Posterior vena cava (tissue), 2 donors: Measurements from ENCODE around the gene MUC4. TPM values are rescaled to one million over a fixed set of nuclear protein-coding genes. Genes with fewer than 3 reads are reported as not detected.
"Not testable (repeated sequence)": the region's sequence is repeated elsewhere in the genome, so short reads cannot be mapped to it uniquely, and the experiment has no call there.

ENCODE experiments used
- DNase-seq: peaks from one replicate; pipeline ENCODE4 v3.0.0-alpha.2; 2020; ENCODE audit warnings: low spot score
- intact Hi-C, 2 donors: fragments of 100-400 bp; cut with DNase I; formaldehyde crosslinking; loops; one replicate each; pipeline versions ENCODE4 v1.14.1 to v1.14.2; 2022 to 2023
- total RNA-seq, 2 donors: library from RNA; stranded (reverse); fragmentation: NEBNext Ultra II Directional; extraction: Animal tissue kit (Norgen Biotek cat#: 25700); gene quantifications; one replicate each; pipeline ENCODE4 v1.2.1, GENCODE V29; 2021
- donor health status: DM: yes; HTN: yes; CAD: no.
- donor health status: DM: yes; HTN: yes; CAD: no.

Gene MUC4
- total RNA-seq, 2 donors from 2014 or later = not detected

DNA sequence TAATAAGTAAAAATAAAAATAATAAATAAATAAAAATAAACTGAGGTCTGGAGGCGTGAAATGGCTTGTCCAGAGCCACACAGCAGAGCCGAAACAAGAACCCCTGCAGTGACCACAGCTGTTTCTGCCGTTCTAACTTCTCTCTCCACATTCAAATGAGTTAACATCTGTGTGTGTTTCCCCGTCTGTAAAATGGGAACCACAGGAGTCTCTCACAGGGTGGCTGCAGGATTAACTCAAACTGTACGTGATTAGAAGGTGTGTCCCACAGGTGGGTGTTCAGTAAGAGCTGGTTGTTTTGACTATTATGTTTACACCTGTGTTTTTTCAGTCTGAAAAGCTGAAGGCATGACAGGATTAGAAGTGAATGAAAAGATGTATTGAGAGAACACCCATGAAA is 27.0 kb upstream of the MUC4 start:
- intact Hi-C loops = no loop called here
- DNase-seq = no peak

DNA sequence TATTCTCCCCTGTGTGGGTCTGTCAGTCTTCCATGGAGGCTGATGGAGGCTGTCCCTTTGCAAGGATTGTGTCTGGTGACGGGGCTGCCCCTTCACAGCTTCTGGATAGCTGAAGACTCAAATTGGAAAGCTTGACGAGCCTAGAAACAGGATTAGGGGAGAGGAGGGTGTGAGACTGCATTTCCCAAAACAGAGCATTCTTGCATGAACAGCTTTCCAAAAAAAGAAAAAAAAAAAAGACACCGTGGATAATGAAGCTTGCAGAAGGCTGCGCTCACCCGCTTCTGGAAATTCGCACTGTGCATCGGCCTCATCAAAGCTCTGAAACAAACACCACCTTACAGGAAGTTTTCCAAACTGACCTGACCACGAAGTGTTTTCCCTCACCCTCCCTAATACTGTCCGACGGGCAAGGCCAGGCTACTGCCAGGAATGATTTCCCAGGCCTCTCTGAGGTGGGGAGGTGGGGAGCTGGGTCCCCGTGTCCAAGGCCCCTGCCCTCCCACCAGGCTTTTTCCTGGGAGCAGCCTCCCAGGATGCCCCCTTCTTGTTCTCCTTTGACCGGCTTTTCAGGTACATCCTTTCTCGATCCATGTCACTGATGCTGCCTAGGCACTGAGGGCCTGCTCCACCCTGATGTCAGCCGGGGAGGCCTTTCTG is 24.9 kb upstream of the MUC4 start:
- intact Hi-C loops = no loop called here
- no peak for DNase-seq

- DNase-seq = no peak
- intact Hi-C loops = no loop called here
Measured at GRCh38 chr3:195835791-195836190, 24.1 kb upstream of the MUC4 start.

DNA sequence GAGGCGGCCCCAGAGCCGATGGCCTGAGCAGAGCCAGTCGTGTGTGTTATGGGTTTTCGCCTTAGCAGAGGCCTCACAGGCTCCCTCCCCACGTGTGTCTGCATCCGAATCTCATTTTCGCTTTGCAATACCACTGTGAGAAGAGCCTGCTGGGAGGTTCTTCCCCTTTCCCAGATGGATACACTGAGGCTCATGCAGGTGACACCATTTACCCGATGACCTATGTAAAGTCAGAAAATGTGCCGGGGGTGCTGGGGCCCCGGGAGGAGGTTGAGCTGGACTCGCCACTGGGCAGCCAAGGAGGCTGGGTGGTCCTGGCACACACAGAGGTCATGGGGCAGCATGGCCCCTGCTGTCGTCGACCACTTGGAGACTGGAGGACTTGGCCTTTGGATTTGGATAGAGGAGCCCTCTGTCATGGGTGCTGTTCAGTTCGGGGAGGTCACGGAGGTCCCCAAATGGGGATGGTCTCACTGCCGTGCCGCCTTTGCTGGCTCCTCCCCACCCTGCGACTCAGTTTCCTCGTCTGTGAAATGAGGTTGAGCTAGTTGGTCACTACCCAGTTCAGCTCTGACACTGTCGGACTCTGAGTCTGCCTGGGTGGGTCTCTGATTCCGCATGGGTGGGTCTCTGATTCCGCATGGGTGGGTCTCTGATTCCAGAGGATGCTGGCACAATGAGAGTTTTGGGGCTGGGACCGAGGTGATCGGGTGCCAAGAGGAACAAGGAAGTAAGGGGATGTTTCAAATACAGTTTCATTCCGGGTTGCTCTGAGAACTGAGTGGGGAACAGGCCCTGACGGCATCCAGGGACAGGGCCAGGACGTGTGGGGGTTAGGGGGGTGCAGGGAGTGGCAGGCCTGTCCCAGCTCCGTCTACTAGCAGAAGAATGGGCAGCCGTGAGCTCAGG is 23.2 kb upstream of the MUC4 start:
- no peak for DNase-seq
- intact Hi-C loops = no loop called here

DNA sequence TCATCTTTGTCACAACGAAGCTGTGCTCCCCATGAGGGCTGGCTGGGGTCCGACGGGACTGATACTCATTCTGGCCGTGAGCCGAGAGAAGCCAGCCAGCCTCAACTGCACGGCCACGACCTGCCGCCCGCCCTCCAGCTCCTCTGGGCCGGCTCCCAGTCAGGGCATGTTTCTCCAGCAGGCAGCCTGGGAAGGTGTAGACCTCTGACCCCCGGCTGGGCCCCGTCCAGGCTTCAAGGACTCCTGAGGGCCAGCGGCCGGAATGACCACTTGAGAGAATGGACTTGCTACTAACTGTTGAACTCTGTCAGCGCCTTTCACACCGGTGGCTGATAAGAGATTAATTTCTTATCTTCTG is 18.1 kb upstream of the MUC4 start:
- intact Hi-C loops = no loop called here
- DNase-seq = no peak

DNA sequence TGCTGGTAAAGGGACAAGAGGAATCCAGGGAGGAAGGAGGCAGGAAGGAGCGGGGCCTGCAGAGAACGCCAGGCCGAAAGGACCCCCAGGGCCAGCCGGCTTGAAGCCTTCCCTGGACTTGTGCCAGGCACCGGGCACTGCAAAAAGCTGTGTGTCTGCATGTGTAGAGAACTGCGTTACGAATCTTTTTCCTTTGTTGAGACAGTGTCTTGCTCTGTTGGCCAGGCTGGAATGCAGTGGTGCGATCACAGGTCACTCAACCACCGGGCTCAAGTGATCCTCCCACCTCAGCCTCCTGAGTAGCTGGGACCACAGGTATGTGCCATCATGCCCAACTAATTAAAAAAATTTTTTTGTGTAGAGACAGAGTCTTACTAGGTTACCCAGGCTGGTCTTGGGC is 17.0 kb upstream of the MUC4 start:
- no peak for DNase-seq
- intact Hi-C loops = no loop called here

GRCh38 chr3:195825857-195826804 is 14.4 kb upstream of the MUC4 start:
- intact Hi-C loops = no loop called here
- no peak for DNase-seq

GRCh38 chr3:195825191-195825588 is 13.5 kb upstream of the MUC4 start:
- intact Hi-C loops = no loop called here
- DNase-seq = no peak

DNA sequence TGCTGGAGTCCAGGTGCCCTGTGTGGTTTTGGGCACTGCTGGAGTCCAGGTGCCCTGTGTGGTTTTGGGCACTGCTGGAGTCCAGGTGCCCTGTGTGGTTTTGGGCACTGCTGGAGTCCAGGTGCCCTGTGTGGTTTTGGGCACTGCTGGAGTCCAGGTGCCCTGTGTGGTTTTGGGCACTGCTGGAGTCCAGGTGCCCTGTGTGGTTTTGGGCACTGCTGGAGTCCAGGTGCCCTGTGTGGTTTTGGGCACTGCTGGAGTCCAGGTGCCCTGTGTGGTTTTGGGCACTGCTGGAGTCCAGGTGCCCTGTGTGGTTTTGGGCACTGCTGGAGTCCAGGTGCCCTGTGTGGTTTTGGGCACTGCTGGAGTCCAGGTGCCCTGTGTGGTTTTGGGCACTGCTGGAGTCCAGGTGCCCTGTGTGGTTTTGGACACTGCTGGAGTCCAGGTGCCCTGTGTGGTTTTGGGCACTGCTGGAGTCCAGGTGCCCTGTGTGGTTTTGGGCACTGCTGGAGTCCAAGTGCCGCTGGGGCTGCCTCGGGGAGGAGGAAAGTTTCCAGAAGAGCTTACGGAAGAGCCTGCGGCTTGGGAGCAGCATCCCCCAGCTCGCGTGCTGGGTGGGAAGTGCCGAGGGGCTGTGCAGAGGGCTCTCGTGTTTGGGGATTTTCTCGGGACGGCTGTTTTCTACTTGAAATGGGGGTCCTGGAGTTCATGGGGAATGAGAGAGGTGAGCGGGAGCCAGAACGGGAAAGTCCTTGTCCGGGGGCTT is 12.9 kb upstream of the MUC4 start:
- DNase-seq, intact Hi-C loops: not testable (repeated sequence)

DNA sequence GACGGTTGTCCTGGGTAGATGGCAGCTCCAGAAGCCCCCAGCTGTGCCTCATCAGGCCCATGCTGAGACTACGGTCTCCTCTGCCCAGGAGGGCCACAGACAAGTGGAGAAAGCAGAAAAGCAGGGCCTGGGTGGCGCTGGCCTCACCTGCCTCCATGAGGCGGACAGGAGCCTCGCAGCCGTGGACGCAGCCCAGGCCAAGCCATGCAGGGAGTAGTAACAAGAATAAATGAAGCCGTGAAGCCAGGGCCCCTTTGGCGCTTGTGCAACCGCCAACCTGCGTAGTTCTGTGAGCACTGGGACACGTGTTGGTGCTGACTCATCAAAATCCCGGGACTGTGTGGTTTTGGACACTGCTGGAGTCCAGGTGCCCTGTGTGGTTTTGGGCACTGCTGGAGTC is 12.3 kb upstream of the MUC4 start:
- intact Hi-C loops = no loop called here
- DNase-seq = no peak

DNA sequence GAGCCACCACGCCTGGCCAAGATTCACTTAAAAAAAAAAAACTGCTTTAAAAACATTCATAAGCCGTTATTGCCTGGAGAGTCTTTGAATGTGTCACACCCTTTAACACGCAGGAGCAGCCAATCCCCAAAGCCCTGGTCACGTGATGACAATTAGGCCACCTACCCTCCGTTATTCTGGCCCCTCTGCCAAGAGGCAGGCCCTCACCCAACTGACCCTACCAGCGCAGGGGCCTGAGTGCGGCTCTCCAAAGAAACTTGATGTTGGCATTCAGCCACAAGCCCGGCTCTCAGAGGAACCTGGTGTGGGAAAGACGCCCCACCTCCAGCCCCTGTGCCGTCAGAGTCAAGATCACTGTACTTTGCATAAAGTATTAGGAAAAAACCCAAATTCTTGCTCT is 11.6 kb upstream of the MUC4 start:
- intact Hi-C loops = no loop called here
- no peak for DNase-seq

DNA sequence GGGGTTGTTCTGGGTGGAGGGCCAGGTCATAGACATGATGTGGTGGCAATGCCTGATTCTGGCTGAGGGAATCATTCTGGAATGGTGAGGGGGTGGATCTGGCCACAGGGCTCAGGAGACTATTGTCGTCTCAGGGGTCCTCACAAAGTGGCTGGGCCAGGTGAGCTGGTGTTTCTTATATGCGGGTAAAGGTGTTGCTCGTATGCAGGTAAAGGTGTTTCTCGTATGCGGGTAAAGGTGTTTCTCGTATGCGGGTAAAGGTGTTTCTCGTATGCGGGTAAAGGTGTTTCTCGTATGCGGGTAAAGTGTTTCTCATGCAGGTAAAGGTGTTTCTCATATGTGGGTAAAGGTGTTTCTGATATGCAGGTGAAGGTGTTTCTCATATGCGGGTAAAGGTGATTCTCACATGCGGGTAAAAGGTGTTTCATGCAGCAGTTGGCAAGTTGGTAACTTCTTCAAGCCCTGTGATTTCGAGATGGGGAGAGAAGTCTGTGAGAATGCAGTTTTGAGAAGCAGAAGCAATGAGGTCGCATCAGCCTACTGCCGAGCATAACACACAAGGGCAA is 10.5 kb upstream of the MUC4 start:
- intact Hi-C loops = no loop called here
- no peak for DNase-seq

DNA sequence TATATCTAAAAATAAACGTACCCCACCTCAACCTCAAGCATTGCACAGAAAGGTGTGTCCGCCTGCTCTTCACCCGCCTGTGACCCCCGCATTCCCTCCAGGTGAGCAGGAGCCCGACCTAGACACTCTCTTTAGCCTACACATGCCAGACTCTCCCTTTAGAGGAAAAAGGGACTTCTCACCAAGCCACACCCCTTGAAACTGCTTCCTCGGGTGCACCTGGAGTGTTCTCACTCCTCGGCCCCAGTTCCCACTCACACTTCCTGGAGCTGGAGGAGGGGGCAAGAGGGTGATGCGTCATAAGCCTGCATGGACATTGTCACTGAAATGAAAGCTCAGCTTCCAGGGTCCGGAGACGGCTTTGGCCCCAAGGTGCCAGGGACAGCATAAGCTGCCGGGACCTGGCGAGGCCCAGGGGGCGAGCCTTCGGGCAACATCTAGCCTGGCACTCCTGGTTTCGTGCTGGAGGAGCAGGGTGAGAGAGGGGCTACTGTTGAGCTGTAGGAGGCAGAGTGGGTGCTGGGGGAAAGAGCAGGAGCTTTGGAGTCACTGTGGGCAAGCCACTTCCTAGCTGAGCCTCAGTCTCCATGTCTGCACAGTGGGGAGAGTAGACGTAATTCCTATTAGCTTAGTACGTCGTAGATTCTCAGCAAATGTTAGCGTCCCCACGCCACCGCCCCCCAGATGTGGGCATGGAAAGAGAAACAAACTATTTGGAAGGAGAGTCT is 9.8 kb upstream of the MUC4 start:
- intact Hi-C loops = no loop called here
- DNase-seq = peak; percentile 55

GRCh38 chr3:195820901-195821300 is 9.2 kb upstream of the MUC4 start:
- peak; percentile 58 for DNase-seq
- intact Hi-C loops = no loop called here

DNA sequence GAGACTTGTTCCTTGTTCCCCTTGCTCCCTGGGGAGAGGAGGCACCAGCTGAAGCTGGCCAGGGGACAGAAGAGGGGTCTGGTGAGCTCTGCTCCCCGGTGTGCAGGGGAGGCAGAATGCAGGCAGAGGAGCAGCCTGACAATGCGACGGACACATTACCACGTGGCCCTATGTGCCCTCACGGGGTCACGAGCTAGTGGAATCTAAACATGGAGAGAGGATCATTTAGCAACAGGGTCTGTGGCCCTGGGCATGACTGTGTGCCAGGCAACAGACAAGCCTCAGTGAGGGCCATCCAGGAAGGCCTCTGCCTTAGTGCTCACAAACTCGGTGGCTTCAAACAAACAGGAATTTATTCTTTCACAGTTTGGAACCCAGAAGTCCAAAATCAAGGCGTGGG is 8.5 kb upstream of the MUC4 start:
- intact Hi-C loops = no loop called here
- peak; percentile 62 for DNase-seq

- peak; percentile 71 for DNase-seq
- intact Hi-C loops = no loop called here
Measured at GRCh38 chr3:195818301-195818700, 6.6 kb upstream of the MUC4 start.

GRCh38 chr3:195817578-195818135 is 5.9 kb upstream of the MUC4 start:
- DNase-seq = peak; percentile 56
- intact Hi-C loops = no loop called here
